ENCODE measurements around the gene SLC50A1. TPM values are rescaled to one million over a fixed set of nuclear protein-coding genes. Genes with fewer than 3 reads are reported as not detected.

SLC50A1 gene
- total and polyA plus RNA-seq, 8 donors = 31.9 to 64.6 (median 36.0) TPM

DNA sequence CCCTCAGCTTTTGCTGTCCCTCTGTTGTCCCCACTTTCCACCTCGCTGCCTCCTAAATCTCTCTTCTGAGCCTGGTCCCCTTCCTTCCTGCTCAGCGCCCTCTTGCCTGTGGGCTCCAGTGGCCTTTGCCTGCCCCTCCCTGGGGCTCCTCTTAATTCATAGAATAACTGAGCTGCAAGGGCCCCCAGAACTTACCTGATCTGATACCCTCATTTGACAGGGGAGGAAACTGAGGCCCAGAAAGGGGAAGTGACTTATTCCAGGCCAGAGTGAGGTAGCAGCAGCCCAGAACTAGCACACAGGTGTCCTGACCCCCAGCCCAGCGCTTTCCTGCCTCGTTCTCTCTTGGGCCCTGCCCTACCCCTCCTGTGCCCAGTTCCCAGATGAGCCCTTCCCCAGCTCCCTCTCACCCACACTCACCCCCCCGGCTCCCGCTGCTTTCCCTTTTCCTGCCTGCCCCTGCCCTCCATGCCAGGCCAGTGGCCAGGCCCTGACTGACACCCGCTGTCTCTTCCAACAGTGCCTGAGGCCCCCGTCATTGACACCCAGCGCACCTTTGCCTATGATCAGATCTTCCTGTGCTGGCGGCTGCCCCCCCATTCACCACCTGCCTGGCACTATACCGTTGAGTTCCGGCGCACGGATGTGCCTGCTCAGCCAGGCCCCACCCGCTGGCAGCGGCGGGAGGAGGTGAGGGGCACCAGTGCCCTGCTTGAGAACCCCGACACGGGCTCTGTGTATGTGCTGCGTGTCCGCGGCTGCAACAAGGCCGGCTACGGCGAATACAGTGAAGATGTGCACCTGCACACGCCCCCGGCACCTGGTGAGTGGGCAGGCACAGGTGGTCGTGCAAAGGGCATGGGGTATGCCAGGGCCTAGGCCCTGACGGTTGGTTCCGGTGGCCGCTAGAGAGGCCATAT is 43.7 kb downstream of the SLC50A1 start:
- Histone ChIP-seq H3K9me3 (no peaks in the 10 kb centered on the region), H3K36me3 (no peaks in the 10 kb centered on the region), H3K27ac (no peak overlapping the region), H3K4me1 (peaks cover 5 to 37% of the 10 kb centered on the region in 2 donors), H3K4me3 (no peak overlapping the region), H3K27me3 (peaks cover 0 to 12% of the 10 kb centered on the region in 2 donors)
- no peak for ATAC-seq
- intact Hi-C loops (cut with DNase I) = no loop called here
- TF ChIP-seq, protein P1, sequence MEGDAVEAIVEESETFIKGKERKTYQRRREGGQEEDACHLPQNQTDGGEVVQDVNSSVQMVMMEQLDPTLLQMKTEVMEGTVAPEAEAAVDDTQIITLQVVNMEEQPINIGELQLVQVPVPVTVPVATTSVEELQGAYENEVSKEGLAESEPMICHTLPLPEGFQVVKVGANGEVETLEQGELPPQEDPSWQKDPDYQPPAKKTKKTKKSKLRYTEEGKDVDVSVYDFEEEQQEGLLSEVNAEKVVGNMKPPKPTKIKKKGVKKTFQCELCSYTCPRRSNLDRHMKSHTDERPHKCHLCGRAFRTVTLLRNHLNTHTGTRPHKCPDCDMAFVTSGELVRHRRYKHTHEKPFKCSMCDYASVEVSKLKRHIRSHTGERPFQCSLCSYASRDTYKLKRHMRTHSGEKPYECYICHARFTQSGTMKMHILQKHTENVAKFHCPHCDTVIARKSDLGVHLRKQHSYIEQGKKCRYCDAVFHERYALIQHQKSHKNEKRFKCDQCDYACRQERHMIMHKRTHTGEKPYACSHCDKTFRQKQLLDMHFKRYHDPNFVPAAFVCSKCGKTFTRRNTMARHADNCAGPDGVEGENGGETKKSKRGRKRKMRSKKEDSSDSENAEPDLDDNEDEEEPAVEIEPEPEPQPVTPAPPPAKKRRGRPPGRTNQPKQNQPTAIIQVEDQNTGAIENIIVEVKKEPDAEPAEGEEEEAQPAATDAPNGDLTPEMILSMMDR (IDR thresholded peaks at IDR 0.05) = no peak
- no peak for DNase-seq

DNA sequence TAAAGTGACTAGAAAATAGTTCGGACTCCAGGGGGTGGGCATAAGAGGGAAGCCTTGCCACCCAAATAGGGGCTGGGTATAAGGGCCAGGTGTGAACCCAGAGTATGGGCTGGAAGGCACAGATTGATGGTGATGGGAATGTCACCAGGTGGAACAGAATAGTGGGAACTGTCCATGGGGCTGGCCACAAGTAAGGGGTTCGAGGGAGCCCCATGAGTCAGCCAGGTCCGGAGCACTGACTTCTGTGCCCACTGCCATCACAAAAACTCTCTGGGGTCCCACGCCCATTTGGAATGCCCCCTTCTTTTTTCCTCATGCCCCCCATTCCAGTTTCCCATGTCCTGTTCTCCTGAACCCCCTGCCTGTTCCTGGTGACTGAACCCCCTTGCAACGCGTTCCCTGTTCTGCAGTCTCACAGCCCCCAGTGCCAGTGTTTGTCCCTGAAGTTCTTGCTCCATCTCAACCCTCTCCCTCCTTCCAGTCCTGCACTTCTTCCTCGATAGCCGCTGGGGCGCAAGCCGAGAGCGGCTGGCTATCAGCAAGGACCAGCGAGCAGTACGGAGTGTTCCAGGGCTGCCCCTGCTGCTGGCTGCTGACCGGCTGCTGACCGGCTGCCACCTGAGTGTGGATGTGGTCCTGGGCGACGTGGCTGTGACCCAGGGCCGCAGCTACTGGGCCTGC is 45.9 kb downstream of the SLC50A1 start:
- intact Hi-C loops (cut with DNase I) = no loop called here
- TF ChIP-seq, protein P1 (IDR thresholded peaks at IDR 0.05) = no peak

DNA sequence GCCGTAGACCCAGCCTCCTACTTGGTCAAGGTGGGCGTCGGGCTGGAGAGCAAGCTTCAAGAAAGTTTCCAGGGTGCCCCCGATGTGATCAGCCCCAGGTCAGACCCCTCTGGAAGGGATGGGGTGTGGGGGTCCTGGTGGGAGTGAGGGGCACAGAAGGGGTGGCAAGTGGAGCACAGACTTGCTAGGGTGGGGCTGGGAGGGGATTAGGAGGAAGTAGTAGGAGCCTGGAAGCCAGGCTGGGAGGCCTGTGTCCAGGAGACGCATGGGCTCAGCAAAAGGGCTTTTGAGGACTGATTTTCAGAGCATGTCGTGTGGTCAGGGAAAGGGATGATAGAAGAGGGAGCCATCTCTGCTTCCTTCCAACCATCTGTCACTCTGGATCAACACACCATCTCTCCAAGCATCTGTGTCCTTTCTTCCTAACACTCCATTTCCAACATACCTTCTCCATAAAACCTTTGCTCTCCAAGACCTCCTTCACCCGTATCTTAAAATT is 46.4 kb downstream of the SLC50A1 start:
- no peak for ATAC-seq
- intact Hi-C loops (cut with DNase I) = no loop called here
- TF ChIP-seq, protein P1 (IDR thresholded peaks at IDR 0.05) = no peak

More for the DNA sequence above, 45.9 kb downstream of the SLC50A1 start:
- no peaks in the 10 kb centered on the region for H3K27me3 ChIP-seq
- H3K27ac ChIP-seq = no peak overlapping the region
- H3K36me3 ChIP-seq = no peaks in the 10 kb centered on the region
- H3K9me3 ChIP-seq = no peaks in the 10 kb centered on the region
- H3K4me1 ChIP-seq = peaks cover 5 to 38% of the 10 kb centered on the region in 2 donors
- H3K4me3 ChIP-seq = no peak overlapping the region
- no peak for ATAC-seq
- DNase-seq = peak in 2 of 4 donors; percentile 15 to 80

DNA sequence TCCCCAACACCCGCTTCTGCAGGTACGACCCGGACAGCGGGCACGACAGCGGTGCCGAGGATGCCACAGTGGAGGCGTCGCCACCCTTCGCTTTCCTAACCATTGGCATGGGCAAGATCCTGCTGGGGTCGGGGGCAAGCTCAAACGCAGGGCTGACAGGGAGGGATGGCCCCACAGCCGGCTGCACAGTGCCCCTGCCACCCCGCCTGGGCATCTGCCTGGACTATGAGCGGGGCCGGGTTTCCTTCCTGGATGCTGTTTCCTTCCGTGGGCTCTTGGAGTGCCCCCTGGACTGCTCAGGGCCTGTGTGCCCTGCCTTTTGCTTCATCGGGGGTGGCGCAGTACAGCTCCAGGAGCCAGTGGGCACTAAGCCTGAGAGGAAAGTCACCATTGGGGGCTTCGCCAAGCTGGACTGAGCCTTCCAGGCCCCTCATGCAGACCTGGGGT is 48.1 kb downstream of the SLC50A1 start:
- intact Hi-C loops (cut with DNase I) = no loop called here
- Histone ChIP-seq H3K36me3 (no peaks in the 10 kb centered on the region), H3K27ac (no peak overlapping the region), H3K4me1 (peaks cover 0 to 17% of the 10 kb centered on the region in 2 donors), H3K4me3 (no peak overlapping the region), H3K9me3 (no peaks in the 10 kb centered on the region), H3K27me3 (no peaks in the 10 kb centered on the region)
- DNase-seq = peak in 1 of 4 donors; percentile 36
- no peak for ATAC-seq
- TF ChIP-seq, protein P1 (IDR thresholded peaks at IDR 0.05) = no peak

More for the DNA sequence above, 46.4 kb downstream of the SLC50A1 start:
- Histone ChIP-seq H3K9me3 (no peaks in the 10 kb centered on the region), H3K27ac (no peak overlapping the region), H3K27me3 (no peaks in the 10 kb centered on the region), H3K4me3 (no peak overlapping the region), H3K36me3 (no peaks in the 10 kb centered on the region), H3K4me1 (peaks cover 0 to 32% of the 10 kb centered on the region in 2 donors)
- DNase-seq = peak in 1 of 4 donors; percentile 32

Data from left lung (tissue), 10 donors.